Stimulated activated naive B cell treated with anti-CD40 and anti-IgM and Interleukin-4, amounts not matched to agents 10 μg/mL and 1 μg/mL and 100 μg/mL, for 72 hours (primary cell): ENCODE measurements around the gene SUPT4H1.
A peak's percentile ranks its signal among the peaks of the same experiment; 100 is the strongest.

Experiments used
- ATAC-seq, 2 donors: fragments of 150-1000 bp; cut with Tn5 transposase; replicated peaks; 2 replicates each; pipeline ENCODE4 v1.10.0; 2021; ENCODE audit warnings: moderate library complexity in 1 of 2
- DNase-seq: peaks from one replicate; pipeline ENCODE4 v3.0.0; 2021
- H3K27ac Mint-ChIP-seq: one replicate; pipeline ENCODE4 v1.8.0; 2022; ENCODE audit warnings: mild to moderate bottlenecking, mixed read lengths
- H3K27me3 Mint-ChIP-seq, 2 donors: one replicate each; pipeline ENCODE4 v1.8.0; 2022; ENCODE audit warnings: mixed read lengths in 2 of 2
- H3K36me3 Mint-ChIP-seq, 2 donors: one replicate each; pipeline ENCODE4 v1.8.0; 2022; ENCODE audit warnings: mixed read lengths in 2 of 2, mild to moderate bottlenecking in 1 of 2
- H3K4me1 Mint-ChIP-seq, 2 donors: one replicate each; pipeline ENCODE4 v1.8.0; 2022; ENCODE audit warnings: mixed read lengths in 2 of 2, mild to moderate bottlenecking in 1 of 2
- H3K4me3 Mint-ChIP-seq, 2 donors: one replicate each; pipeline ENCODE4 v1.8.0; 2022; ENCODE audit warnings: mild to moderate bottlenecking in 2 of 2, mixed read lengths in 2 of 2, moderate library complexity in 1 of 2
- H3K9me3 Mint-ChIP-seq, 2 donors: one replicate each; pipeline ENCODE4 v1.8.0; 2022; ENCODE audit warnings: mixed read lengths in 2 of 2, mild to moderate bottlenecking in 1 of 2

The SUPT4H1 gene

DNA sequence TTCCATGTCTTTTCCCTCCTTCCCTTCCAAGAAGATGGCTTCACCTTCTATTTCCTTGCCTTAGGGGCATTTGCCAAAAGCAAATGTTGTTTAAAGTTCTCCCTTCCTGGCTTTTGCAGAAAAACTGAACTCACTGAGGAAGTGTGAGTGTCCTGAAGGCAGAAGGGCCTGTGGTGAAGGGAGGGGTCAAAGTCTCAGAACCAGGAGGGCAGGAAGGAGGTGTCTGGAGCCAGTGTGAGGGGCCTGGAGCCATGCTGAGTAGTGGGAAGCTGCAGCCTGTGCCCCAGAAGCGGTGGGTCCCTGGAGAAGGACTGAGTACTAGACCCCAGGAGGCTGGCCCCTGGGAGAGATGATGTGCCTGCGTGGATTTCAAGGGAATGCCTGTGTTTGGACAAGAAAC lies 23.8 kb upstream of the SUPT4H1 start:
- no peak for ATAC-seq
- Mint-ChIP-seq H3K27me3 (no peaks in the 10 kb centered on the region), H3K36me3 (peaks cover 5 to 7% of the 10 kb centered on the region in 2 donors), H3K27ac (no peak overlapping the region), H3K4me1 (peaks cover 19 to 39% of the 10 kb centered on the region in 2 donors), H3K4me3 (no peak overlapping the region), H3K9me3 (no peaks in the 10 kb centered on the region)
- DNase-seq = no peak

DNA sequence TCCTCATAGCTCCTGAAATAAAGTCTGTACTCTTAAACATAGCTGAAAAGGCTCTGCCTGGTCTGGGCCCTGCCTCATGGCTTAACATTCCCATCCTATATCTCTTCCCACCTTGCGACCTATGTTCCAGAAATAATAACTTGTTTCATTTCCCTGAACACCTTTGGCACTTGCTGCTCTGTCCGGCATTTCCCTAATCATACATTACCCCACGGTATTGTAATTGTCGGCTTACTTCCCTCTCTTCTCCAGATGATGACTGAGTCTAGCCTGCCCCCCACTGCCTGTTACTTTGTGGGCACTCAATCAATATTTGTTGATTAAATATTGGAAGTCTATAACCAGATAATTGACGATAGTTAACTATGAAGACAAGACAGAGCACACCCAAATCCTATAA lies 23.3 kb upstream of the SUPT4H1 start:
- H3K27me3 Mint-ChIP-seq = no peaks in the 10 kb centered on the region
- peaks cover 8 to 11% of the 10 kb centered on the region in 2 donors for H3K36me3 Mint-ChIP-seq
- H3K4me3 Mint-ChIP-seq = no peak overlapping the region
- H3K27ac Mint-ChIP-seq = no peak overlapping the region
- no peaks in the 10 kb centered on the region for H3K9me3 Mint-ChIP-seq
- H3K4me1 Mint-ChIP-seq = peaks cover 23 to 45% of the 10 kb centered on the region in 2 donors
- DNase-seq (no peak), ATAC-seq (peak in 1 of 2 donors; percentile 38)

DNA sequence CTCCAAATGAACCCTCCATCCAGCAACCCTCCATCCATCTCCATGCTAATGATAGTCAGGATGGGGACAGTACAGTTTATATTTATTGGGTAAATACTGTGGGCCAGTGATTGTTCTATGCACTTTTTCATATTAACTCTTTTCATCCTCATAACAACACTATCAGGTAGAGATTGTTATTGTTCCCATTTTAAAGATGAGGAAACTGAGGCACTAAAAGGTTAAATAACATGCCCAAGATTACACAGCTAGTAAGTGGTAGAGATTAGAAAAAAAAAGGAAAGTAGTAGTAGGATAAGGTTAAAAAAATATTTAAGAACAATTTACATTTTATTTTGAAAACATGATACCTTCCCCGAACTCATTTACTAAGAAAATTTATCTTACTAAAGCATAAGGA lies 21.9 kb upstream of the SUPT4H1 start:
- H3K4me1 Mint-ChIP-seq = peaks cover 32 to 57% of the 10 kb centered on the region in 2 donors
- H3K36me3 Mint-ChIP-seq = peaks cover 8% of the 10 kb centered on the region in 2 donors
- H3K27me3 Mint-ChIP-seq = no peaks in the 10 kb centered on the region
- H3K9me3 Mint-ChIP-seq = no peaks in the 10 kb centered on the region
- no peak overlapping the region for H3K4me3 Mint-ChIP-seq
- ATAC-seq = no peak
- DNase-seq = no peak
- no peak overlapping the region for H3K27ac Mint-ChIP-seq

DNA sequence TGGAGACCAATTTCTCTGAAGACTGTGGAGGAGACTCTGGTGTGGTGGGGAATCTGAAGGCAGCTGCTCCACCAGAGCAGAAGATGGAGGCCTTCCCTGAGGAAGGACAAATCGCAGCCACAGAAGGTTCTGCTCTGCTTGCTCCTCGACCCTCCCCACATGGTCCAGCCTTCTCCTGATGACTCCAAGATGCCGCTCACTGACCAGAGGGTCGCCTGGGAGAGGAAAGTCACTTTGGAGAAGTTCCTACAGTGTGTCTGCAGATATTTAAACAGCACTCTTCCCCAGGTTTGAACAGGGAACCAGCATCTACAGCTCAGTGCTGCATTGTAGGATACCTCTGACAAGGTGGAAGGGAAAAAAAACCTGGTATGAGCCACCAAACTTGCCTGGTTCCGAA lies 21.0 kb upstream of the SUPT4H1 start:
- Mint-ChIP-seq H3K27ac (no peak overlapping the region), H3K4me3 (no peak overlapping the region), H3K27me3 (no peaks in the 10 kb centered on the region), H3K9me3 (no peaks in the 10 kb centered on the region), H3K36me3 (peaks cover 8% of the 10 kb centered on the region in 2 donors), H3K4me1 (peaks cover 35 to 66% of the 10 kb centered on the region in 2 donors)
- ATAC-seq (no peak), DNase-seq (no peak)

- Mint-ChIP-seq H3K27me3 (no peaks in the 10 kb centered on the region), H3K27ac (peak overlapping the region; percentile 70), H3K4me1 (peaks cover 31 to 67% of the 10 kb centered on the region in 2 donors), H3K4me3 (no peak overlapping the region), H3K9me3 (no peaks in the 10 kb centered on the region), H3K36me3 (peaks cover 8% of the 10 kb centered on the region in 2 donors)
- DNase-seq (no peak), ATAC-seq (no peak)
Observed at GRCh38 chr17:58371300-58371950, 19.4 kb upstream of the SUPT4H1 start.

GRCh38 chr17:58370716-58371115 lies 18.7 kb upstream of the SUPT4H1 start:
- no peaks in the 10 kb centered on the region for H3K9me3 Mint-ChIP-seq
- peak overlapping the region; percentile 57 for H3K27ac Mint-ChIP-seq
- H3K4me1 Mint-ChIP-seq = peaks cover 30 to 64% of the 10 kb centered on the region in 2 donors
- ATAC-seq (no peak), DNase-seq (no peak)
- H3K4me3 Mint-ChIP-seq = no peak overlapping the region
- H3K36me3 Mint-ChIP-seq = peaks cover 8% of the 10 kb centered on the region in 2 donors
- no peaks in the 10 kb centered on the region for H3K27me3 Mint-ChIP-seq

GRCh38 chr17:58370309-58370708 lies 18.3 kb upstream of the SUPT4H1 start:
- H3K9me3 Mint-ChIP-seq = no peaks in the 10 kb centered on the region
- peaks cover 29 to 60% of the 10 kb centered on the region in 2 donors for H3K4me1 Mint-ChIP-seq
- H3K4me3 Mint-ChIP-seq = no peak overlapping the region
- DNase-seq (no peak), ATAC-seq (no peak)
- H3K36me3 Mint-ChIP-seq = peaks cover 8% of the 10 kb centered on the region in 2 donors
- peak overlapping the region; percentile 69 for H3K27ac Mint-ChIP-seq
- no peaks in the 10 kb centered on the region for H3K27me3 Mint-ChIP-seq

DNA sequence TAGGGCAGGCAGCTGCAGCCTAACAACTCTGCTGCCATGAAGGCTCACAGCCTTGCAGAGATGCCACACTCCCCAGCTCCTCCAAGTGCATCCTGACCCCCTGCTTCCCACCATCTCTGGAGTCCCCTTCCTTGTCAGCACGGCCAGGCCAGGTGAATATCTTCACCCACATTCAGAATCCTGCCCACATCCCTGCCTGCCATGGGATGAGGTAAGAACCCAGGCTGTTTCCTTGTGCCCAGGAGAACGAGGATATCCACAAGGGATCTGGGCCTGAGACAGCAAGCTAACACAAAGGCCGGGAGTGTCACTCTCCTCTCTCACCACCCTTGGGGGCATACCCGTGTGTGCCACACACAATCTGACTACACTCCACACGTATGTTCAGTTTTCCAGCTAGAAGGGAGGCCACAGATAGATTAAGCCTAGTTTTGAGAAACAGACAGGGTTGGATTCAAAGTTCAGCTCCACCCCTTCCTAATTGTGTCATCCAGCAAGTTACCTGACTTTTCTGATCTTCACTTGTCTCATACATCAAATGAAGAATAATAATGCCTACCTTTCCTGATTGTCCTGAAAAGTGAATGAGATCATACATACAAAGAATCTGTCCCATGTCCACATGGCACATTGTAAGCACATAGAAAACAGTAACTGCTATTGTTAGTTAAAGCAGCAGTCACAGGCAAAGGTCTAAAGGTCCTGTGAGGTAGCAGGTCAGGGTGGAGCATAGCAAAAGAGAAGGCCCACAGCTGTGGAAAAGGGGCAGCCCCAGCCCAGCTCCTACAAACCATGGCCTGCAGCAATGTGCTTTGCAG lies 17.4 kb upstream of the SUPT4H1 start:
- Mint-ChIP-seq H3K4me1 (peaks cover 22 to 51% of the 10 kb centered on the region in 2 donors), H3K27ac (peak overlapping the region; percentile 93), H3K4me3 (peak overlapping the region; percentile 62 to 74), H3K27me3 (no peaks in the 10 kb centered on the region), H3K36me3 (peaks cover 6 to 8% of the 10 kb centered on the region in 2 donors), H3K9me3 (no peaks in the 10 kb centered on the region)
- ATAC-seq = peak; percentile 92 to 93
- peak; percentile 60 for DNase-seq

DNA sequence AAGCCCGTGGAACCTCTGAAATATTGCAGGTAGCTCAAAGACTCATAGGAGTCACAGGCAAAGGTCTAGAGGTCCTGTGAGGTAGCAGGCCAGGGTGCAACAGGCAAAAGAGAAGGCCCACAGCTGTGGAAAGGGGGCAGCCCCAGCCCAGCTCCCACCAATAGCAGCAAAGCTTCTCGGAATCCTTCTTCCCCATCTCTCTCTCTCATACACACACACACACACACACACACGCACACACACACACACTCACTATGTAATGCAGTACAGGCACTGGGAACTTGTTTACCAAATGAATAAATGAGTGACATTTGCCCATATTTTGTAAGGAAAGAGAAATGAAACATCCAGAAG lies 16.8 kb upstream of the SUPT4H1 start:
- Mint-ChIP-seq H3K4me3 (peak overlapping the region; percentile 62 to 74), H3K9me3 (no peaks in the 10 kb centered on the region), H3K36me3 (peaks cover 7 to 10% of the 10 kb centered on the region in 2 donors), H3K4me1 (peaks cover 22 to 51% of the 10 kb centered on the region in 2 donors), H3K27me3 (no peaks in the 10 kb centered on the region), H3K27ac (peak overlapping the region; percentile 93)
- DNase-seq = peak; percentile 73
- peak; percentile 83 to 86 for ATAC-seq

GRCh38 chr17:58367461-58367860 lies 15.5 kb upstream of the SUPT4H1 start:
- ATAC-seq = no peak
- Mint-ChIP-seq H3K36me3 (peaks cover 12 to 15% of the 10 kb centered on the region in 2 donors), H3K27me3 (no peaks in the 10 kb centered on the region), H3K27ac (no peak overlapping the region), H3K9me3 (no peaks in the 10 kb centered on the region), H3K4me1 (peaks cover 22 to 47% of the 10 kb centered on the region in 2 donors), H3K4me3 (no peak overlapping the region)
- no peak for DNase-seq

DNA sequence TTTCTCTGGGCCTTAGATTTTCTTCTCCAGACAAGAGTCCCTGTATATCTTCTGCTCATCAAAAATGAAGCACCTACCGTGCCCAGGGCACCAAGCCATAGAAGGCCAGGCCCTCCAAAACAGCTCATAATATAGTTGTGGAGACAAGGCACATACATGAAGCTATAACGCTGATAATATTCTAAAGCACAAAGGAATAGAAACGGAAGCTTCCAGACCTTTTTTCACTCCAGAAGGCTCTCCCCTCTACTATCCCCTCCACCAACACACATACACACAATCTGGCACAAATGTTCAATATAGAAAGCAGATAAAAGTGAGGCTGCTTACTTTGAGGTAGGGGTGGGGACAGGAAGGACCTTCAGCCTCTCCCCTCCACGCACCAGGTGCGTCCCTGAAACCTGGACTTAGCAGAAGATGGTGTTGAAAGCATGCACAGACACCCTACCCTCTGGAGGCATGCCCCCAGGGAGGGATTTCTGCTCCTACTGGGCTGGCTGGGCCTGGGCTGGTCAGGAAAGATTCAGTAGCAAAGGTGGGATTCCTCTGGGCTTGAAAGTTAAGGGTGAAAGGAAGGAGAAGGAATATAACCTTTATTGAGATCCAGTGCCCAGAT lies 14.1 kb upstream of the SUPT4H1 start:
- H3K4me1 Mint-ChIP-seq = peaks cover 20 to 37% of the 10 kb centered on the region in 2 donors
- H3K36me3 Mint-ChIP-seq = peaks cover 18 to 26% of the 10 kb centered on the region in 2 donors
- H3K4me3 Mint-ChIP-seq = no peak overlapping the region
- no peak for ATAC-seq
- no peak for DNase-seq
- H3K27me3 Mint-ChIP-seq = no peaks in the 10 kb centered on the region
- no peaks in the 10 kb centered on the region for H3K9me3 Mint-ChIP-seq
- no peak overlapping the region for H3K27ac Mint-ChIP-seq

DNA sequence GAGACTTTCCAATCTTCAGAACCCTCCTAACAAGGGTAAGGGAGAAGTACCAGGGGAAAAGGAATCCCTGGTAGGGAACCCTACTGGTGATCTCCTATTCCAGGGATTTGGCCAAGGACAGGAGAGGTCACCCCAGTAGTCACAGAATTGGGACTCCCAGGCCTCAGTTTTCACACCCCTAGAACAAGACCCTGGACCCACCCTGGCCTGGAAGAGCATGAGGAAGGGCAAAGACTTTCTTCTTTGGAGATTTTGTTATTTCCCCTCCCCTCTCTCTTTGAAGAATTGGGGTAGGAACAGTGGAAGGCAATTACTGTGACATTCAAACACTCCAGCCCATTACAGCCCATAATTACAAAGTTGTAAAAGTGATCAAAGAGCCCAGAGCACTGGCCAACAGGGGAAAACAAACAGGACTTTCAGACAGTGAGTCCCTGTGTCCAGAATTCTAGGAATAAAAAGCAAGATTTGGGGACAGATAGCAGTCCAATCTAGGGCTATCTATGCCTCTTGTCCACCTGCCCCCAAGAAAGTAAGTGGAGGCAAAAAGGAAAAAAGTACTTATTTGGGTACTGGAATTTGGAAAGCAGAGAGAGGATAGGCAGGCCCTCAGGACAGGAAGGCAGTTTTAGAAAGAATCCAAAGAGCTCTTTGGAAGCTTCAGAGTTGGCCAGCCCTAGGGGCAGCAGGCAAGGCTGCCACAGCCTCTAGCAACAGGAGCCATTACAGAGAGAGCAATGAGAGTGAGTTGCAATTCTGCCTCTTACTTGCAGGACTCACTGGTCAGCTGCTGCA lies 13.4 kb upstream of the SUPT4H1 start:
- peaks cover 14 to 30% of the 10 kb centered on the region in 2 donors for H3K4me1 Mint-ChIP-seq
- no peaks in the 10 kb centered on the region for H3K27me3 Mint-ChIP-seq
- H3K4me3 Mint-ChIP-seq = no peak overlapping the region
- ATAC-seq (no peak), DNase-seq (no peak)
- no peak overlapping the region for H3K27ac Mint-ChIP-seq
- no peaks in the 10 kb centered on the region for H3K9me3 Mint-ChIP-seq
- H3K36me3 Mint-ChIP-seq = peaks cover 20 to 28% of the 10 kb centered on the region in 2 donors

GRCh38 chr17:58364270-58364942 lies 12.4 kb upstream of the SUPT4H1 start:
- DNase-seq = no peak
- no peak for ATAC-seq
- Mint-ChIP-seq H3K4me1 (peaks cover 10 to 21% of the 10 kb centered on the region in 2 donors), H3K36me3 (peaks cover 20 to 27% of the 10 kb centered on the region in 2 donors), H3K9me3 (no peaks in the 10 kb centered on the region), H3K4me3 (no peak overlapping the region), H3K27ac (no peak overlapping the region), H3K27me3 (no peaks in the 10 kb centered on the region)
